Skeletal muscle satellite cell (primary cell): ENCODE data around the gene PAM.

Experiments
- H3K27me3 ChIP-seq: 2 replicates; pipeline ENCODE4 v1.7.0; 2013; ENCODE audit warnings: low read length; ENCODE audit not compliant: control insufficient read depth, insufficient read depth
- H3K36me3 ChIP-seq: 2 replicates; pipeline ENCODE4 v1.7.0; 2013; ENCODE audit warnings: mild to moderate bottlenecking, control low read depth, low read length; ENCODE audit not compliant: insufficient read depth
- H3K4me1 ChIP-seq: 2 replicates; pipeline ENCODE4 v1.7.0; 2013; ENCODE audit warnings: low read length; ENCODE audit not compliant: control insufficient read depth, insufficient read depth
- H3K4me2 ChIP-seq: 2 replicates; pipeline ENCODE4 v1.7.0; 2013; ENCODE audit warnings: mild to moderate bottlenecking, low read length
- H3K4me3 ChIP-seq: 2 replicates; pipeline ENCODE4 v1.7.0; 2013; ENCODE audit warnings: low read length
- H3K9ac ChIP-seq: 2 replicates; pipeline ENCODE4 v1.7.0; 2013; ENCODE audit warnings: mild to moderate bottlenecking, low read depth, low read length, moderate library complexity
- H3K9me3 ChIP-seq: replicated peaks from 2 replicates; pipeline ENCODE4 v1.7.0; 2013; ENCODE audit warnings: mild to moderate bottlenecking, control low read depth, low read length

PAM gene

DNA sequence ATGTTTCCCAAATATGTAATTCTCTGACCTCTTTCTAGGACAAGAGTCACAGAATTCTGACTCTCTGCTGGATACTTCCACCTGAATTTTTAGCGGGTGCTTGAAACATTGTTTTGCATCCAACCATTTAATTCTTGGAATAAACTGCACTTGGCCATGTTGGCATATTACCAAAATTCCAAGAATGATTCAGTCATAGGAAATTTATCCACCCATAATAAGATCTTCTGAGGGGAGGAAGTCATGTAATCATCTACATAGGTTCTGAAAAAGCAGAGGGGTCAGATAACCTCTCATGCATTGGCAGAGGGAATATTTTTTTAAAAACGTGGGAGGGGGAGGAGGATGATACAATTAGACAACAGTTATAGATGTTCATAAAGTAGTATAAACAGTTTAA, 156.9 kb downstream of the PAM start:
- Histone ChIP-seq H3K9ac (no peak overlapping the region), H3K4me1 (peaks cover 29% of the 10 kb centered on the region), H3K27me3 (no peaks in the 10 kb centered on the region), H3K36me3 (peaks cover 10% of the 10 kb centered on the region), H3K4me2 (peak overlapping the region; percentile 30), H3K9me3 (no peaks in the 10 kb centered on the region), H3K4me3 (no peak overlapping the region)

DNA sequence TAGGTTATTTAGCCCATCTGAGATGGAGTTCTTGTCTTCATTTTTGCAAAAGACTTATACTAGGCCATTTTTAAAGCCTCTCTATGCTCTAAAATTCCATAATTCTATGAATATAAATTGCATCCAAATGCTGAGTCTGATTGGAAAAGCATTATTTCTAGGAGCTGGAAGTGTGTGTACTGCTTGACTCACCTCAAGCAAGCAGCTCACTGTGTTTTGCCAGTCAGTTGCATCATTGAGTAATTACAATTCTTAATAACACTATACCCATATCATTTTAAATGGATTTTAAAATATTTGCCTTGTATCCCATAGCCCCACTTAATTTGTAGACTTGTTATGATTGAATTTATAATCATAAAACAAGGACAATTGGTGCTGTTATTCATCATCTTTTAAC, 161.0 kb downstream of the PAM start:
- Histone ChIP-seq H3K27me3 (no peaks in the 10 kb centered on the region), H3K4me3 (no peak overlapping the region), H3K4me2 (no peak overlapping the region), H3K9me3 (no peaks in the 10 kb centered on the region), H3K9ac (no peak overlapping the region), H3K36me3 (peaks cover 10% of the 10 kb centered on the region), H3K4me1 (peaks cover 22% of the 10 kb centered on the region)

DNA sequence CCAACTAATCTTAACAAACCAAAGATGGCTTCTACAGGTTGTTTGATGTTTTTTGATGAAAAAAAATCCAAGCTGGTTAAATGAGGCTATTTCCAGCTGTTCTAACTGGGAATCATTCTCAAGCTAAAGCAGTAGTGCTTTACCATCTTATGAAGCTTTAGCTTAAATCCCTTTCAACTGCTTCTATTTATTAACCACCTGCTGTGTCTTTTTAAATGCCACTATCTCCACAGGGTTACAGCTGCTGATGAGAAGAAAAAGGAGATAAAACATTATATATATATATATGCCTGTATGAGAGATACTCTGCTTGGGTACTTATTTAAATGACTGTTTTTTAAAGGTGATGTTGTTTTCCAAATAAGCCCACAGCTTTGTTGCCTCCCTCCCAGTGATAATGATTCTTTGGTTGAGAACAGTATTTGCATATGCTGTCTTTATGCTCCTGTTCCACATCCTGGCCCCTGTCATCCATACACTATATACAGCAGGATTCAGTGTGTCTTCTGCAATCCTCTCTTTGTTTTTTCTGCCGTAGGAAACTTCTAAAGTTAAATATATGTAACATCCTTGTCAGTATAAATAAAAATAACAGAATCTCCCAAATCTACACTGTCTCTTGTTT, 164.0 kb downstream of the PAM start:
- peaks cover 10% of the 10 kb centered on the region for H3K36me3 ChIP-seq
- no peak overlapping the region for H3K4me2 ChIP-seq
- H3K9me3 ChIP-seq = no peaks in the 10 kb centered on the region
- H3K4me1 ChIP-seq = peaks cover 25% of the 10 kb centered on the region
- H3K4me3 ChIP-seq = no peak overlapping the region
- no peaks in the 10 kb centered on the region for H3K27me3 ChIP-seq
- no peak overlapping the region for H3K9ac ChIP-seq

DNA sequence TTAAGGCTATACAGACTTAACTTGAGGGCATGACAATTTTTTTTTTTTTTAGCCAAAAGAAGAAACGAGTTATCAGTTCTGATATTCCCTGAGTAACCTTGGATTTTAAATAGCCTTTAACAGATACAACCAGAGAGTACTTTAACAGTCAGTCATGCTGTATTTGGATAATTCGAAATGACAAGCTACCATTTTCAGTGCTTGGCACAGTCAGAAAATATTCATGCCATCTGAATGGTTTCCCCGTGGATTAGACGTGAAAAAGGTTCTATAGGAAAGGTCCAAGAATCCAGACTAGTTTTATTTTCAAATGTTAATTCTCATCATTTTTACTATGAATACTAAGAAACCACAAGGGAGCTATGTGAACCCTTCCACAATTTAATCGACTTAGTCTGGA, 165.7 kb downstream of the PAM start:
- Histone ChIP-seq H3K9ac (no peak overlapping the region), H3K36me3 (no peaks in the 10 kb centered on the region), H3K9me3 (no peaks in the 10 kb centered on the region), H3K4me2 (no peak overlapping the region), H3K4me3 (no peak overlapping the region), H3K27me3 (no peaks in the 10 kb centered on the region), H3K4me1 (peaks cover 25% of the 10 kb centered on the region)

DNA sequence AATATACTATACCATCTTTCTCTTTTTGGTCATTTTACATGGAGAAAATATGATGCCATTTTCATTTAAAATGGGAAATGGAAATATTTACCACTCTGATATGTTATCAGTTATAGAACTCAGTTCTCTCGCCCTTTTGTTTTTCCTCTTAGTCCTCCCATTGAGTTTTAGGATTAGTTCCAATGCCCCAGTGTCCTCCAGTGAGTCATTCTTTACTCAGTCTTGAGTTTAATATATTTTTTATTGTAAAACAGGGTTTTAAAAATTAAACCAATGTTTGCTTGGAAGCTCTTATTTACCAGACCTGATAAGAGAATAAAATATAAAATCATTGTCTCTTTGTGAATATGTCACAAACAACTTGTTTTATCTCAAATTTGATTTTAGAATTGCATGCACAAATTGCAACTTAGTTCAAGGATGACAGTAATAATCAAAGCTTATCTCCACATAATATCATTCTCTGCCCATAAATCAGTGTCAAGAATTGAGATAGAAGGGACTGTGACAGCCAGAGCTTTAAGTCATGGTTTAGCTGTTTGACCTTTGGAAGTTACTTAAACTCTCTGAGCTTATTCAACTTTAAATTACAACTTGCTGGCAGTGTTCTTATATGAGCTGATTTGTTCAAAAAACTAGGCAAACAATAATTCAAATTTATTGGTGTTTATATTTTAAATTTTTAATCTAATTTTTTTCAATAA, 166.4 kb downstream of the PAM start:
- Histone ChIP-seq H3K4me2 (peak overlapping the region; percentile 12), H3K27me3 (no peaks in the 10 kb centered on the region), H3K9ac (no peak overlapping the region), H3K4me1 (peaks cover 25% of the 10 kb centered on the region), H3K36me3 (no peaks in the 10 kb centered on the region), H3K4me3 (no peak overlapping the region), H3K9me3 (no peaks in the 10 kb centered on the region)

DNA sequence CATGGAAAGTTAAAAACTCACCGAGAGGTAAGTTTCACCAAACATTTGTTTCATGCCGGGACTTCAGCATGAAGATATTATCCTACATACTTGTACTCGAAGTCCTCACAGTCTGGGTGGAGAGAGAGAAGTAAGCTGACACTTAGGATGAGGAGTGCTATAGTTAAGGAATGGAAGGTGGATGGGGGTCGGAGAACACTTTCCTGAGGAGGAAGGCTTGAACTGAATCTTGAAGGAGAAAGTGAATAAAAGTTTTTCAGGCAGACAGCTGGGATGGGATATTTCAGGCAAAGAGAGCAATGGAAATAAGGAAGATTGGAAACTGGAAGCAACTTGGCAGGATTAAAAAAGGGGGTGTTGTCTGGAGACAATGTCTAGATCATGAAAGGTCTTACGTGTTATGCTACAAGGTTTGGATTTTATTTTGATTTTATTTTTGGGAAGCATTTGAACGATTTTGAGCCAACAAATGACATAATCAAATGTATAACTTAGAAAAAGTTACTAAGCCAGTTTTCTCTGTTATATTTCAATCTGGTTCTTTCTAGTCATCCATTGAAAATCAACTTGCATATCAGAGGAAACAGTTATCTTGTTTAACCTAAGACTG, 167.1 kb downstream of the PAM start:
- no peaks in the 10 kb centered on the region for H3K9me3 ChIP-seq
- H3K9ac ChIP-seq = no peak overlapping the region
- H3K4me1 ChIP-seq = peaks cover 25% of the 10 kb centered on the region
- H3K27me3 ChIP-seq = no peaks in the 10 kb centered on the region
- no peak overlapping the region for H3K4me2 ChIP-seq
- H3K4me3 ChIP-seq = no peak overlapping the region
- H3K36me3 ChIP-seq = peaks cover 4% of the 10 kb centered on the region

DNA sequence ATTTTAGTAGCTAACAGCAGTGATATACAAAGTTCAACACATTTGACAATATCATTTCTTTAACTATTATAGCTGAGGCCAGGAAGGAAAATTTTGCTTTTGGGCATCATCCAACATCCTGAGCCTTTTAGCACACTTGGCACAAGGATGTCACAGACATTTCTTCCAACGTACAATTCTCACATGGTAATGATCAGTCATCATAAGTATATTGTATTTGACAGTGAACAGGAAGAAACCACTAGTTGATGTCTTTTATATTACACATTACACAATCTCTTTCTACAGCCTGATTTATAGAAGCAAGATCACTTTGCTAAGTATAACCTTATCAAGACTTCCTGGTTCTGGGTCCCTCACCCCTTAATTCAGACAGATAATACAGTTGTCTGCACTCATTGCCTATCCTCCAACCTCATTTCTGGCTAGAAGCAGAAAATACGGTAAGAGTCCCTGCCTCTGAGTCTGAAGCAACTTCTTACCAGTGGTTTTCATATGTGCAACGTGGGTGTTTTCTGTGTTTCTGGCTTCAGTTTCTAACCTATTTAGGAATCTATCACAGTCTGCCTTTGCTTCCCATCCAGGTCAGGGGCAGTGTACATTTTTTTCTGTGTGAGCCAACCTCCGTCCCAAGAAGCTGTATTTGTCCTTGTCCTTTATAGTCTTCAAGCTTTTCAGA, 167.8 kb downstream of the PAM start:
- no peak overlapping the region for H3K9ac ChIP-seq
- peaks cover 25% of the 10 kb centered on the region for H3K4me1 ChIP-seq
- peaks cover 6% of the 10 kb centered on the region for H3K36me3 ChIP-seq
- H3K4me3 ChIP-seq = no peak overlapping the region
- no peak overlapping the region for H3K4me2 ChIP-seq
- H3K27me3 ChIP-seq = no peaks in the 10 kb centered on the region
- no peaks in the 10 kb centered on the region for H3K9me3 ChIP-seq

DNA sequence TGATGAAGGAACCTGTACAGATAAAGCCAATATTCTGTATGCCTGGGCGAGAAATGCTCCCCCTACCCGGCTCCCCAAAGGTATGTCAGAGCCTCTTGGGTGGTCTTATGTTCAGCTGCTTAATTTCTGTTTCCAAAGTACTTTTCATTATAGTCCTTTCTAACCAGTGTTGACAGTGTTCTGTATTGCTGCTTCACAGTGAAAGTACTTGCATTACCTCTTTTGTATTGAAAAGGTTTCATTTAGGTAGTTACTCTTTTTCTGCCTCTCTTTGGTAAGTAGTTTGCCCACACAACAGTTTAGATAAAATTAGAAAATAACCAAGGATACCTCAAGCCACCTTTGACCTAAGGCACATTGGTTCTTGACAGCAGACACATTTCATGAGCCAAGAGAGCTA, 169.9 kb downstream of the PAM start:
- H3K9ac ChIP-seq = no peak overlapping the region

DNA sequence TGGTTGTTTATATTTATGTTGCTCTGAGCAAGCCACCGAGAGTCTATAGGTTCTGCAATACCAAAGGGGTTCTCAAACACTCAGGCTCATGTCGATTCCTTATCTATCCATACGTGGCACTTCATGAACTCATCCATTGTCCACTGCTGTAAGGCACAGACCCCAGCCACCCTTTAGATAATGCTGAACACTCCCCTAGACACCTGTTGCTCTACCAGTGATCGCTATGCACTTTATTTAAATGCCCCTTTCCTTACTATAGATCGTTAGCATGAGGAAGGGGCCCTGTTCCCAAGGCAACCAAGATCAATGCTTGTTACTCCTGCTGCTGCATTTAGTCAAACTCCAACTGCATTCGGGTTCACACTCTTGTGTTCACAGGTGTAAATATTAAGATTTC, 171.9 kb downstream of the PAM start:
- Histone ChIP-seq H3K4me1 (peaks cover 13% of the 10 kb centered on the region), H3K9me3 (no peaks in the 10 kb centered on the region), H3K27me3 (no peaks in the 10 kb centered on the region), H3K4me2 (no peak overlapping the region), H3K9ac (no peak overlapping the region), H3K36me3 (peaks cover 6% of the 10 kb centered on the region), H3K4me3 (no peak overlapping the region)

More for the DNA sequence above, 169.9 kb downstream of the PAM start:
- no peaks in the 10 kb centered on the region for H3K27me3 ChIP-seq
- H3K4me3 ChIP-seq = no peak overlapping the region
- H3K4me1 ChIP-seq = peaks cover 25% of the 10 kb centered on the region
- peaks cover 6% of the 10 kb centered on the region for H3K36me3 ChIP-seq
- H3K4me2 ChIP-seq = no peak overlapping the region
- no peaks in the 10 kb centered on the region for H3K9me3 ChIP-seq

DNA sequence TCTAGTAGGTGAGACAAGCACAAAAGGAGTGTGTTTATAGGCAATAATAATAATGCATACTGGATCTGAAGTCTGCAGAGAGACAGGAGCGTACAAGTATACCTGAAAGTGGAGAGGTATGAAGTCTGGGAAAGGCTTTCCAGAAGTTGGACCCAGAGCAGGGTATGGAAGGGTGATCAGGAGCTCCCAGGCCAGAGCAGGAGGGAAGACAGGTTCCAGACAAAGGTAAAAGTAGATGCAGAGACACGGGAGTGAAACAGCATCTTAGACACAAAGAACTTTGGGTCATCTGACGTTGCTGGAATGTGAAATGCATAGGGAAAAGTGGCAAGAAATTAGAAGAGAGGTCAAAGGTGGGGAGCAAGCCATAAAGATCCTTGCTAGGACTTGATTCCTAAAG, 175.1 kb downstream of the PAM start:
- H3K4me2 ChIP-seq = no peak overlapping the region

DNA sequence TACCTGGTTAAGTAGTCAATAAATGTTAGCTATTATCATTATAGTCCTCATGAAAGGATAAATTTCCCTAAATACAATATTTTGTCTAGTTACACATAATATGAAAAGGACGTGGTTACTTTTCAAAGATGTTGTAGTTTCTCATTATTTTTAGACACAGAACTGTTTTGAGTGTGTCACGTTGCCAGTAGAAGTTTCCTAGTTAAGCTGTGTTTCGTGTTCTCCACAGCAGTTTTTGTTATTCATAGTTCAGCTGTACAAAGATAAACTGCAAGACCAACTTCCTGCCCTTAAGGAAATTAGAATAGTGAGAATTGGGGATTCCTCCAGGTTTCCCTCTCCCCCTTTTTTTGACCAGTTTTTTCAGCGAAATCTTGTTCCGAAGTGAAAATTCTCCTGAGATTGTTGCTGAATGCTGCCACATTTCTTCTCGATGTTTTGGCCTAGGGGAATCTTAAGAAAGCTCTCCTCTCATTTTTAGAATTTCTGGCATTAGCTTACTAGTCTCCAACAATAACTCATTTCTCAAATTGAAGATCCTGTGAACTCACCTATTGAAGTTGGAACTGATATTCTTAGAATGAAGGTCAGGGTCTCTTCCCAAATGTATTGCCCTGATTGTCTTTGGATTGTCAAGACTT, 176.1 kb downstream of the PAM start:
- no peak overlapping the region for H3K4me3 ChIP-seq
- peaks cover 17% of the 10 kb centered on the region for H3K36me3 ChIP-seq
- H3K9ac ChIP-seq = no peak overlapping the region
- H3K27me3 ChIP-seq = no peaks in the 10 kb centered on the region
- no peak overlapping the region for H3K4me2 ChIP-seq
- no peaks in the 10 kb centered on the region for H3K4me1 ChIP-seq
- no peaks in the 10 kb centered on the region for H3K9me3 ChIP-seq

More for the DNA sequence above, 175.1 kb downstream of the PAM start:
- Histone ChIP-seq H3K4me3 (no peak overlapping the region), H3K36me3 (peaks cover 17% of the 10 kb centered on the region), H3K4me1 (no peaks in the 10 kb centered on the region), H3K9me3 (no peaks in the 10 kb centered on the region), H3K9ac (no peak overlapping the region), H3K27me3 (no peaks in the 10 kb centered on the region)
